HepG2 (cell line): Measurements from ENCODE around the gene CLEC10A. TPM values are rescaled to one million over a fixed set of nuclear protein-coding genes. Genes with fewer than 3 reads are reported as not detected.

Source experiments
- ATAC-seq: fragments of 200-7000 bp; cut with Tn5 transposase; 3 replicates; pipeline ENCODE4 v1.9.1; 2020; ENCODE audit warnings: mild to moderate bottlenecking, moderate library complexity
- BruUV-seq: library from RNA; stranded (reverse); fragments of 400-500 nt; replicated peaks from 2 replicates; lab custom pipeline; 2021; lab: Mats Ljungman, UMichigan
- CTCF ChIA-PET: fragments of 300-600 bp; formaldehyde crosslinking; extraction: SDS; loops from one replicate; lab custom pipeline; 2021; ENCODE audit warnings: low total read pairs, inconsistent platforms, low intra/inter-chr PET ratio; lab: Yijun Ruan, JAX
- POLR2A ChIA-PET: fragments of 350-600 bp; sonication (Branson Sonifier 250); formaldehyde crosslinking; loops from one replicate; lab custom pipeline; 2020; ENCODE audit warnings: antibody characterized with exemption, inconsistent platforms; lab: Yijun Ruan, JAX
- DNase-seq: peaks from one replicate; pipeline ENCODE4 v3.0.0-alpha.2; 2015; ENCODE audit warnings: low spot score
- FAIRE-seq: peaks from 3 replicates; lab custom pipeline; 2011; peaks lifted over from hg19 to GRCh38; lab: Jason Lieb, UNC
- H2AFZ ChIP-seq: one replicate; pipeline ENCODE4 v1.6.1; 2011; ENCODE audit warnings: low read length, inconsistent platforms
- H3K27ac ChIP-seq: fragments of 300-600 bp; 3 replicates; pipeline ENCODE4 v1.8.0; 2011; ENCODE audit warnings: mixed run types, mild to moderate bottlenecking, mixed read lengths, low read length, inconsistent platforms; ENCODE audit not compliant: insufficient read depth; ENCODE audit errors: extremely low read length
- H3K27me3 ChIP-seq, 2 experiments: fragments of 200-600 bp in 1 of 2; 2 replicates in 1 of 2; 3 replicates in 1 of 2; pipeline versions ENCODE4 v1.6.0 to v1.8.0; 2011; ENCODE audit warnings: low read length in 2 of 2, mild to moderate bottlenecking in 2 of 2, moderate library complexity in 2 of 2, inconsistent platforms in 1 of 2; ENCODE audit not compliant: insufficient read depth in 2 of 2, control insufficient read depth in 1 of 2
- H3K36me3 ChIP-seq, 2 experiments: fragments of 200-600 bp in 1 of 2; replicated peaks in 1 of 2; 2 replicates in 1 of 2; 3 replicates in 1 of 2; pipeline versions ENCODE4 v1.5.1 to v1.8.0; 2011; ENCODE audit warnings: low read length in 2 of 2, inconsistent platforms in 1 of 2; ENCODE audit not compliant: insufficient read depth in 2 of 2, control insufficient read depth in 1 of 2
- H3K4me1 ChIP-seq: 2 replicates; pipeline ENCODE4 v1.5.1; 2012; ENCODE audit warnings: low read length, inconsistent platforms; ENCODE audit not compliant: insufficient read depth
- H3K4me2 ChIP-seq: 2 replicates; pipeline ENCODE4 v1.6.0; 2011; ENCODE audit warnings: low read depth, low read length, inconsistent platforms
- H3K4me3 ChIP-seq, 3 experiments: fragments of 200-600 bp in 1 of 3; sonication (generic), shearing (Covaris generic) in 1 of 3; replicated peaks in 1 of 3; 2 replicates each; pipeline ENCODE4 v1.5.1; 2011 to 2016; ENCODE audit warnings: low read length in 3 of 3, inconsistent platforms in 2 of 3, low read depth in 2 of 3, mild to moderate bottlenecking in 2 of 3, control low read depth in 1 of 3, mixed read lengths in 1 of 3; ENCODE audit not compliant: insufficient read depth in 1 of 3
- H3K79me2 ChIP-seq: one replicate; pipeline ENCODE4 v1.6.1; 2011; ENCODE audit warnings: low read length, inconsistent platforms; ENCODE audit not compliant: insufficient read depth
- H3K9ac ChIP-seq: 2 replicates; pipeline ENCODE4 v1.6.0; 2011; ENCODE audit warnings: mild to moderate bottlenecking, low read depth, low read length, inconsistent platforms; ENCODE audit not compliant: insufficient read depth
- H3K9me3 ChIP-seq: 2 replicates; pipeline ENCODE4 v1.5.1; 2012; ENCODE audit warnings: mild to moderate bottlenecking, low read length
- H4K20me1 ChIP-seq: 2 replicates; pipeline ENCODE4 v1.6.0; 2011; ENCODE audit warnings: inconsistent platforms, mild to moderate bottlenecking, low read length, moderate library complexity; ENCODE audit not compliant: insufficient read depth
- AGO2 ChIP-seq: fragments of 200-400 bp; formaldehyde crosslinking; optimal IDR thresholded peaks from 2 replicates; pipeline ENCODE3; 2017; ENCODE audit warnings: mild to moderate bottlenecking, low read depth, low read length, moderate library complexity
- POLR2A ChIP-seq, 2 experiments: IDR thresholded peaks; 2 replicates each; pipeline ENCODE4 v1.6.1; 2011; ENCODE audit warnings: low read depth in 2 of 2, low read length in 2 of 2, mild to moderate bottlenecking in 1 of 2, moderate library complexity in 1 of 2; ENCODE audit not compliant: insufficient read depth in 1 of 2
- POLR2G ChIP-seq: fragments of 200-400 bp; formaldehyde crosslinking; IDR thresholded peaks from 2 replicates; pipeline ENCODE4 v1.6.1; 2018; ENCODE audit warnings: mild to moderate bottlenecking, low read depth, low read length, moderate library complexity
- PPARG ChIP-seq: conservative IDR thresholded peaks from 2 replicates; pipeline ENCODE4 v1.6.1; 2016; ENCODE audit warnings: missing biosample characterization, missing genetic modification reagents
- RBFOX2 ChIP-seq: fragments of 200-400 bp; formaldehyde crosslinking; IDR thresholded peaks from 2 replicates; pipeline ENCODE4 v1.6.1; 2017; ENCODE audit warnings: low read depth, mild to moderate bottlenecking, low read length
- ZBTB33 ChIP-seq: sonication (generic); formaldehyde crosslinking; IDR thresholded peaks from 2 replicates; pipeline ENCODE4 v1.4.0; 2020; ENCODE audit warnings: missing genetic modification reagents
- ZNF30 ChIP-seq: sonication (generic); formaldehyde crosslinking; IDR thresholded peaks from 2 replicates; pipeline ENCODE4 v1.5.0; 2020; ENCODE audit warnings: mild to moderate bottlenecking, missing genetic modification reagents
- WGBS: methylation state at CpG from one replicate; pipeline ENCODE4 v1.1.6; 2017; ENCODE audit warnings: low lambda C conversion rate; 5-methylcytosine and 5-hydroxymethylcytosine counted together
- in situ Hi-C: cut with HindIII; loops from 2 replicates; pipeline ENCODE4 v1.10.0; 2017; ENCODE audit warnings: low pct_unique_long_range_greater_than_20kb; ENCODE audit not compliant: extremely low pct_ligation_motif_present
- intact Hi-C: fragments of 100-400 bp; cut with micrococcal nuclease; formaldehyde crosslinking; loops from one replicate; pipeline ENCODE4 v1.10.0; 2022; ENCODE audit not compliant: unreplicated experiment
- polyA plus RNA-seq, 8 experiments: library from polyadenylated mRNA; depleted of rRNA in 3 of 8; stranded (reverse) in 7 of 8; unstranded in 1 of 8; fragments of >200 nt; fragmentation: Illumina TruSeq in 4 of 8; extraction: Trizol in 4 of 8; gene quantifications; 2 replicates each; pipeline versions ENCODE4 v1.2.1 to v1.2.3, GENCODE V29; 2011 to 2016; ENCODE audit warnings: low read depth in 4 of 8, missing spikeins in 1 of 8, mixed read lengths in 1 of 8; ENCODE audit not compliant: insufficient read depth in 1 of 8
- total RNA-seq, 5 experiments: library from RNA; depleted of rRNA; stranded (reverse); fragments of >200 nt; fragmentation: Illumina TruSeq; extraction: Trizol; gene quantifications; 2 replicates each; pipeline ENCODE4 v1.2.3, GENCODE V29; 2016; ENCODE audit warnings: low read depth in 1 of 5

Gene CLEC10A
- total and polyA plus RNA-seq, 2 of the 13 experiments (the other 11 are each of a cell fraction or from before 2014, with no cell fraction given), result 0.33 TPM; not detected in 1

- Histone ChIP-seq H3K79me2 (peaks cover 4% of the 10 kb centered on the region), H4K20me1 (no peaks in the 10 kb centered on the region), H3K36me3 (no peaks in the 10 kb centered on the region), H3K4me2 (no peak overlapping the region), H3K9me3 (no peaks in the 10 kb centered on the region), H3K27me3 (no peaks in the 10 kb centered on the region; a peak in 1 of 5 replicates), H3K4me3 (no peak overlapping the region), H3K4me1 (peaks cover 50% of the 10 kb centered on the region), H3K27ac (no peak overlapping the region), H3K9ac (no peak overlapping the region), H2AFZ (no peak overlapping the region)
- intact Hi-C loops (no loop called here), in situ Hi-C loops (loop anchor here (10.0 kb wide), 1 partner anchor 243 kb away; the partner anchor contains the start of gene SLC2A4)
- ATAC-seq, result no peak
- POLR2A ChIA-PET, result no interaction called here
- TF ChIP-seq AGO2 (peak; percentile 60), POLR2A (IDR thresholded peaks at IDR 0.05; ENCODE audit: insufficient read depth in 1 of 2, low read depth in 2 of 2, low read length in 2 of 2) (0 out of 4 replicates have a peak, but pooled peaks of 1 of the 2 experiments have one; percentile 26), ZBTB33 (CRISPR knock-in tag) (peak; percentile 63; the same call in 1 of the 2 replicates), ZNF30 (no peak), POLR2G (0 out of 2 replicates have a peak, but pooled peaks have one; percentile 20), RBFOX2 (peak; percentile 50; the same call in 1 of the 2 replicates), PPARG (CRISPR knock-in tag) (no peak)
- BruUV-seq, result no TSS peak
- no peak for DNase-seq
- CTCF ChIA-PET, result no interaction called here
- no peak for FAIRE-seq
- WGBS, result 83% methylated on average over 16 of the region's 43 CpGs
These were observed 38.2 kb downstream of the CLEC10A start for GRCh38 chr17:7041607-7042500.
